Loucy (cell line): Measurements from ENCODE around the gene CDCA8.

Source experiments
- EZH2phosphoT487 ChIP-seq: fragments of 200-600 bp; IDR thresholded peaks from 2 replicates; pipeline ENCODE4 v1.6.1; 2018; ENCODE audit warnings: antibody characterized with exemption, mild to moderate bottlenecking, moderate library complexity, borderline replicate concordance
- TF ChIP-seq, protein P1 (sequence below): fragments of 200-600 bp; sonication (generic); conservative IDR thresholded peaks from 2 replicates; pipeline ENCODE4 v1.5.1; 2014; ENCODE audit warnings: mild to moderate bottlenecking, antibody characterized with exemption, low read length

DNA sequence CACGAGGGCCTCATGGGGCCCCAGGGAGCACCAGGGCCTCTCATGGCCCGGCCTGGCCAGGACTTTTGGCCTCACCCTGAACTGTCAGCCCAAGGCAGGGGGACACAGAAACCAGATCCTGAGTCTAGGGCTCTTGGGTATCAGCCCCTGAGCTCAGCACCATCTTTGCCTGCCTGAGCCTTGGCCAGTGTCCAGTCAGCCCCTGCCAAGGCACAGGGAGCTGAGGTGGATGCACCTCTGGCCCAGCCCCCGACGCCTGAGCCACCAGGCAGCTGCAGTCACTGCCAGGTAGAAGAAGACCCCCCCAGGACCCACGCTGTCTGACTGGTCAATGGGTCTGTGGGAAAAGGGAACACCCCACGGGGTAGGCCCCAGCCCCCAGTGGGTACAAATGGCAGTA lies 25.3 kb downstream of the CDCA8 start:
- TF ChIP-seq, protein P1, sequence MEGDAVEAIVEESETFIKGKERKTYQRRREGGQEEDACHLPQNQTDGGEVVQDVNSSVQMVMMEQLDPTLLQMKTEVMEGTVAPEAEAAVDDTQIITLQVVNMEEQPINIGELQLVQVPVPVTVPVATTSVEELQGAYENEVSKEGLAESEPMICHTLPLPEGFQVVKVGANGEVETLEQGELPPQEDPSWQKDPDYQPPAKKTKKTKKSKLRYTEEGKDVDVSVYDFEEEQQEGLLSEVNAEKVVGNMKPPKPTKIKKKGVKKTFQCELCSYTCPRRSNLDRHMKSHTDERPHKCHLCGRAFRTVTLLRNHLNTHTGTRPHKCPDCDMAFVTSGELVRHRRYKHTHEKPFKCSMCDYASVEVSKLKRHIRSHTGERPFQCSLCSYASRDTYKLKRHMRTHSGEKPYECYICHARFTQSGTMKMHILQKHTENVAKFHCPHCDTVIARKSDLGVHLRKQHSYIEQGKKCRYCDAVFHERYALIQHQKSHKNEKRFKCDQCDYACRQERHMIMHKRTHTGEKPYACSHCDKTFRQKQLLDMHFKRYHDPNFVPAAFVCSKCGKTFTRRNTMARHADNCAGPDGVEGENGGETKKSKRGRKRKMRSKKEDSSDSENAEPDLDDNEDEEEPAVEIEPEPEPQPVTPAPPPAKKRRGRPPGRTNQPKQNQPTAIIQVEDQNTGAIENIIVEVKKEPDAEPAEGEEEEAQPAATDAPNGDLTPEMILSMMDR: no peak
- no peak for TF ChIP-seq EZH2phosphoT487
